GM23338 (cell line): ENCODE results near the gene BBOX1. TPM values are rescaled to one million over a fixed set of nuclear protein-coding genes. Genes with fewer than 3 reads are reported as not detected.

Experiments
- ATAC-seq: fragments of 200-7000 bp; cut with Tn5 transposase; 3 replicates; pipeline ENCODE4 v1.9.1; 2020
- DNase-seq: peaks from one replicate; pipeline ENCODE4 v3.0.0-alpha.2; 2015; ENCODE audit warnings: low spot score
- H2AFZ ChIP-seq: fragments of 200-600 bp; sonication (generic); 2 replicates; pipeline ENCODE4 v1.8.0; 2016; ENCODE audit warnings: antibody characterized with exemption, mild to moderate bottlenecking, moderate library complexity
- H3F3A ChIP-seq: fragments of 200-600 bp; sonication (generic); replicated peaks from 2 replicates; pipeline ENCODE4 v1.8.0; 2017; ENCODE audit warnings: antibody characterized with exemption, mixed run types, low read depth
- H3K27ac ChIP-seq: fragments of 200-600 bp; sonication (generic); 2 replicates; pipeline ENCODE4 v1.6.1; 2016; ENCODE audit warnings: low read depth
- H3K27me3 ChIP-seq: fragments of 200-600 bp; sonication (generic); 2 replicates; pipeline ENCODE4 v1.8.0; 2016; ENCODE audit warnings: mild to moderate bottlenecking, mixed run types, moderate library complexity; ENCODE audit not compliant: insufficient read depth
- H3K36me3 ChIP-seq: fragments of 200-600 bp; sonication (generic); 2 replicates; pipeline ENCODE4 v1.8.0; 2016; ENCODE audit warnings: mild to moderate bottlenecking; ENCODE audit not compliant: insufficient read depth
- H3K4me1 ChIP-seq: fragments of 200-600 bp; sonication (generic); 2 replicates; pipeline ENCODE4 v1.8.0; 2016; ENCODE audit warnings: mild to moderate bottlenecking, moderate library complexity; ENCODE audit not compliant: insufficient read depth
- H3K4me2 ChIP-seq: fragments of 200-600 bp; sonication (generic); 2 replicates; pipeline ENCODE4 v1.7.1; 2017; ENCODE audit warnings: mixed run types
- H3K4me3 ChIP-seq: fragments of 200-600 bp; sonication (generic); 2 replicates; pipeline ENCODE4 v1.6.1; 2016; ENCODE audit warnings: mixed run types
- H3K79me2 ChIP-seq: fragments of 200-600 bp; sonication (generic); replicated peaks from 2 replicates; pipeline ENCODE4 v1.8.0; 2017; ENCODE audit warnings: mild to moderate bottlenecking; ENCODE audit not compliant: insufficient read depth
- H3K9me2 ChIP-seq: fragments of 200-600 bp; sonication (generic); 2 replicates; pipeline ENCODE4 v1.8.0; 2017; ENCODE audit not compliant: insufficient read depth
- H4K20me1 ChIP-seq: fragments of 200-600 bp; sonication (generic); replicated peaks from 2 replicates; pipeline ENCODE4 v1.8.0; 2017; ENCODE audit warnings: mild to moderate bottlenecking; ENCODE audit not compliant: insufficient read depth
- H3K27ac Mint-ChIP-seq: 2 replicates; pipeline ENCODE4 v1.8.0; 2020; ENCODE audit warnings: inconsistent platforms, mild to moderate bottlenecking, moderate library complexity, mixed read lengths
- H3K27me3 Mint-ChIP-seq: 3 replicates; pipeline ENCODE4 v1.8.0; 2022; ENCODE audit warnings: low read depth, mild to moderate bottlenecking, moderate library complexity, mixed read lengths, inconsistent platforms; ENCODE audit not compliant: insufficient read depth, poor library complexity
- H3K36me3 Mint-ChIP-seq: 3 replicates; pipeline ENCODE4 v1.8.0; 2021; ENCODE audit warnings: low read depth, mild to moderate bottlenecking, inconsistent platforms, moderate library complexity, mixed read lengths
- H3K4me1 Mint-ChIP-seq: 3 replicates; pipeline ENCODE4 v1.8.0; 2020; ENCODE audit warnings: mild to moderate bottlenecking, inconsistent platforms, mixed read lengths
- H3K4me3 Mint-ChIP-seq: 3 replicates; pipeline ENCODE4 v1.8.0; 2021; ENCODE audit warnings: moderate library complexity, mild to moderate bottlenecking, inconsistent platforms, mixed read lengths
- H3K9me3 Mint-ChIP-seq: 3 replicates; pipeline ENCODE4 v1.8.0; 2020; ENCODE audit warnings: moderate library complexity, mild to moderate bottlenecking, inconsistent platforms, mixed read lengths
- CTCF ChIP-seq, 2 experiments: fragments of 200-600 bp in 1 of 2; sonication (generic) in 1 of 2; conservative IDR thresholded peaks; 2 replicates each; pipeline versions ENCODE4 v1.5.1 to v1.6.1; 2016 to 2017; ENCODE audit warnings: antibody characterized with exemption in 2 of 2, low read depth in 2 of 2, mild to moderate bottlenecking in 2 of 2, moderate library complexity in 1 of 2
- ETS1 ChIP-seq: IDR thresholded peaks from 2 replicates; pipeline ENCODE4 v1.6.1; 2016; ENCODE audit warnings: antibody characterized with exemption
- EZH2 ChIP-seq: fragments of 200-600 bp; sonication (generic); IDR thresholded peaks from one replicate; pipeline ENCODE4 v1.8.0; 2017; ENCODE audit warnings: antibody characterized with exemption, mild to moderate bottlenecking, low read depth; ENCODE audit not compliant: unreplicated experiment
- EZH2phosphoT487 ChIP-seq: fragments of 200-600 bp; sonication (generic); IDR thresholded peaks from one replicate; pipeline ENCODE4 v1.8.1; 2018; ENCODE audit warnings: antibody characterized with exemption; ENCODE audit not compliant: unreplicated experiment
- JUNB ChIP-seq: IDR thresholded peaks from one replicate; pipeline ENCODE4 v1.6.1; 2016; ENCODE audit warnings: antibody characterized with exemption; ENCODE audit not compliant: unreplicated experiment
- NANOG ChIP-seq: IDR thresholded peaks from 2 replicates; pipeline ENCODE4 v1.6.1; 2016; ENCODE audit warnings: antibody characterized with exemption, borderline replicate concordance
- POLR2AphosphoS5 ChIP-seq: IDR thresholded peaks from 2 replicates; pipeline ENCODE4 v1.6.1; 2016; ENCODE audit warnings: antibody characterized with exemption, low read depth
- ZNF331 ChIP-seq: fragments of 250-450 bp; sonication (Bioruptor Pico); IDR thresholded peaks from 2 replicates; pipeline ENCODE4 v1.5.0; 2020; ENCODE audit warnings: low read depth, mild to moderate bottlenecking, moderate library complexity
- ZNF462 ChIP-seq: fragments of 250-450 bp; sonication (Bioruptor Pico); IDR thresholded peaks from 2 replicates; pipeline ENCODE4 v1.5.0; 2020; ENCODE audit warnings: mild to moderate bottlenecking, moderate library complexity
- polyA plus RNA-seq: library from polyadenylated mRNA; unstranded; fragments of >200 nt; fragmentation: Nextera tagmentation; extraction: Ambion mirVana; gene quantifications from 2 replicates; pipeline ENCODE4 v1.2.1, GENCODE V29; 2016
- total RNA-seq: library from RNA; depleted of rRNA; stranded (reverse); fragments of >200 nt; shearing (Covaris generic); gene quantifications from 2 replicates; pipeline ENCODE4 v1.2.3, GENCODE V29; 2014

BBOX1 gene
- total and polyA plus RNA-seq, 2 experiments from 2014 or later, result not detected

- no peak for TF ChIP-seq ZNF462
- TF ChIP-seq POLR2AphosphoS5, result no peak
- TF ChIP-seq NANOG, result no peak
- TF ChIP-seq CTCF (conservative IDR thresholded peaks at IDR 0.05; ENCODE audit: low read depth in 2 of 2), result no peak
- no peak for TF ChIP-seq JUNB
- TF ChIP-seq EZH2, result no peak
These were observed 78.3 kb downstream of the BBOX1 start (continued) for GRCh38 chr11:27118949-27119348.

- H3K4me1 Mint-ChIP-seq, result peaks cover 14% of the 10 kb centered on the region; the same call in 2 of the 3 replicates
- H3K27ac Mint-ChIP-seq, result no peak overlapping the region
- Histone ChIP-seq H3K9me2 (no peaks in the 10 kb centered on the region), H4K20me1 (no peaks in the 10 kb centered on the region), H3K79me2 (no peaks in the 10 kb centered on the region), H3K27ac (no peak overlapping the region), H3K4me2 (no peak overlapping the region), H3K4me3 (no peak overlapping the region), H3F3A (no peaks in the 10 kb centered on the region), H3K4me1 (peaks cover 6% of the 10 kb centered on the region; the same call in 1 of the 2 replicates), H2AFZ (no peak overlapping the region), H3K27me3 (no peaks in the 10 kb centered on the region), H3K36me3 (no peaks in the 10 kb centered on the region)
- no peak overlapping the region for H3K4me3 Mint-ChIP-seq
- H3K36me3 Mint-ChIP-seq, result no peaks in the 10 kb centered on the region
- H3K9me3 Mint-ChIP-seq, result no peaks in the 10 kb centered on the region
- DNase-seq, result no peak
- peaks cover 1% of the 10 kb centered on the region for H3K27me3 Mint-ChIP-seq
- ATAC-seq, result no peak
- TF ChIP-seq CTCF (conservative IDR thresholded peaks at IDR 0.05; ENCODE audit: low read depth in 2 of 2) (no peak), EZH2phosphoT487 (no peak), ETS1 (no peak), ZNF331 (CRISPR knock-in tag) (no peak), POLR2AphosphoS5 (no peak), NANOG (no peak)
These were observed 78.8 kb downstream of the BBOX1 start for GRCh38 chr11:27119396-27119795.
